Panc1 (cell line): ENCODE data around the gene CCDC191. TPM values are rescaled to one million over a fixed set of nuclear protein-coding genes. Genes with fewer than 3 reads are reported as not detected.

ENCODE experiments used
- ATAC-seq: fragments of 200-7000 bp; cut with Tn5 transposase; 2 replicates; pipeline ENCODE4 v1.9.1; 2020; ENCODE audit warnings: mild to moderate bottlenecking, moderate library complexity
- BruUV-seq: library from RNA; stranded (reverse); fragments of 400-500 nt; replicated peaks from 2 replicates; lab custom pipeline; 2021; lab: Mats Ljungman, UMichigan
- CTCF ChIA-PET: fragments of 300-600 bp; sonication (Branson Sonifier 250); formaldehyde crosslinking; loops from one replicate; lab custom pipeline; 2022; ENCODE audit warnings: antibody characterized with exemption; lab: Charles Lee
- POLR2A ChIA-PET: fragments of 300-600 bp; sonication (Branson Sonifier 250); formaldehyde crosslinking; loops from one replicate; lab custom pipeline; 2022; ENCODE audit warnings: antibody characterized with exemption; lab: Charles Lee
- DNase-seq: peaks from one replicate; pipeline ENCODE4 v3.0.0-alpha.2; 2010; ENCODE audit warnings: low read depth, low spot score
- H3K27ac ChIP-seq: 2 replicates; pipeline ENCODE4 v1.5.1; 2011; ENCODE audit warnings: mild to moderate bottlenecking, low read length, inconsistent platforms
- H3K27me3 ChIP-seq: fragments of 200-500 bp; sonication (Bioruptor generic); 2 replicates; pipeline ENCODE4 v1.6.0; 2014; ENCODE audit warnings: low read length, inconsistent platforms; ENCODE audit not compliant: control insufficient read depth, insufficient read depth
- H3K36me3 ChIP-seq: fragments of 200-500 bp; sonication (Bioruptor generic); 2 replicates; pipeline ENCODE4 v1.5.1; 2014; ENCODE audit warnings: inconsistent platforms, mild to moderate bottlenecking, low read length, moderate library complexity; ENCODE audit not compliant: control insufficient read depth, insufficient read depth
- H3K4me1 ChIP-seq: 2 replicates; pipeline ENCODE4 v1.5.1; 2011; ENCODE audit warnings: inconsistent platforms, mild to moderate bottlenecking, low read length, moderate library complexity; ENCODE audit not compliant: control insufficient read depth, insufficient read depth
- H3K4me3 ChIP-seq, 2 experiments: 2 replicates each; pipeline ENCODE4 v1.5.1; 2011 to 2012; ENCODE audit warnings: low read depth in 2 of 2, low read length in 2 of 2, mild to moderate bottlenecking in 2 of 2, inconsistent platforms in 1 of 2, moderate library complexity in 1 of 2
- H3K9me3 ChIP-seq: fragments of 200-500 bp; sonication (Bioruptor generic); 2 replicates; pipeline ENCODE4 v1.5.1; 2014; ENCODE audit warnings: low read depth, mild to moderate bottlenecking, inconsistent platforms, low read length, moderate library complexity; ENCODE audit not compliant: control insufficient read depth, insufficient read depth
- CTCF ChIP-seq: fragments of 450-650 bp; IDR thresholded peaks from 2 replicates; pipeline ENCODE4 v1.5.1; 2017; ENCODE audit warnings: mild to moderate bottlenecking
- POLR2AphosphoS5 ChIP-seq: IDR thresholded peaks from 2 replicates; pipeline ENCODE4 v1.6.1; 2012; ENCODE audit warnings: mild to moderate bottlenecking, low read depth, low read length, moderate library complexity
- REST ChIP-seq, 2 experiments: IDR thresholded peaks; 2 replicates each; pipeline ENCODE4 v1.6.1; 2011 to 2012; ENCODE audit warnings: low read depth in 2 of 2, control low read depth in 1 of 2, low read length in 1 of 2, mild to moderate bottlenecking in 1 of 2, moderate library complexity in 1 of 2; ENCODE audit not compliant: insufficient read depth in 1 of 2
- SIN3A ChIP-seq: IDR thresholded peaks from 2 replicates; pipeline ENCODE4 v1.6.1; 2012; ENCODE audit warnings: low read depth, mild to moderate bottlenecking, low read length, moderate library complexity, borderline replicate concordance; ENCODE audit not compliant: insufficient read depth
- TCF7L2 ChIP-seq: IDR thresholded peaks from 2 replicates; pipeline ENCODE4 v1.6.1; 2011; ENCODE audit warnings: mild to moderate bottlenecking, low read depth, low read length, inconsistent platforms
- in situ Hi-C: cut with HindIII; loops from 2 replicates; pipeline ENCODE4 v1.10.0; 2016; ENCODE audit warnings: low sequenced_read_pairs, low pct_unique_long_range_greater_than_20kb
- intact Hi-C: fragments of 100-400 bp; cut with micrococcal nuclease; formaldehyde crosslinking; loops from one replicate; pipeline ENCODE4 v1.10.0; 2022; ENCODE audit not compliant: unreplicated experiment
- total RNA-seq: library from RNA; stranded (reverse); gene quantifications from one replicate; pipeline ENCODE4 v1.2.1, GENCODE V29; 2021; ENCODE audit not compliant: unreplicated experiment

Gene CCDC191
- total RNA-seq, 1 experiment from 2014 or later = 5.6 TPM

GRCh38 chr3:114026331-114026730 is 30.0 kb downstream of the CCDC191 start:
- intact Hi-C loops = no loop called here
- H3K36me3 ChIP-seq = no peaks in the 10 kb centered on the region
- POLR2A ChIA-PET = no interaction called here
- H3K4me1 ChIP-seq = no peaks in the 10 kb centered on the region
- TF ChIP-seq POLR2AphosphoS5 (no peak), CTCF (no peak), SIN3A (no peak), TCF7L2 (no peak), REST (IDR thresholded peaks at IDR 0.05; ENCODE audit: insufficient read depth in 1 of 2, low read depth in 2 of 2, low read length in 1 of 2) (no peak)
- ATAC-seq (no peak), DNase-seq (no peak)
- H3K27me3 ChIP-seq = no peaks in the 10 kb centered on the region
- in situ Hi-C loops = no loop called here
- H3K27ac ChIP-seq = no peak overlapping the region
- no peak overlapping the region for H3K4me3 ChIP-seq
- no TSS peak for BruUV-seq
- CTCF ChIA-PET = no interaction called here
- no peaks in the 10 kb centered on the region for H3K9me3 ChIP-seq

- ATAC-seq (no peak), DNase-seq (no peak)
- H3K27ac ChIP-seq = no peak overlapping the region
- in situ Hi-C loops (no loop called here), intact Hi-C loops (no loop called here)
- H3K4me1 ChIP-seq = no peaks in the 10 kb centered on the region
- no peaks in the 10 kb centered on the region for H3K27me3 ChIP-seq
- no peaks in the 10 kb centered on the region for H3K9me3 ChIP-seq
- CTCF ChIA-PET = no interaction called here
- TF ChIP-seq TCF7L2 = no peak
- no TSS peak for BruUV-seq
- no peaks in the 10 kb centered on the region for H3K36me3 ChIP-seq
- no peak overlapping the region for H3K4me3 ChIP-seq
- POLR2A ChIA-PET = no interaction called here
Observed at GRCh38 chr3:114025451-114025850, 30.9 kb downstream of the CCDC191 start.

- no peaks in the 10 kb centered on the region for H3K4me1 ChIP-seq
- no peaks in the 10 kb centered on the region for H3K27me3 ChIP-seq
- TF ChIP-seq CTCF = no peak
- no peak for TF ChIP-seq REST (IDR thresholded peaks at IDR 0.05; ENCODE audit: insufficient read depth in 1 of 2, low read depth in 2 of 2, low read length in 1 of 2)
- no peak for TF ChIP-seq TCF7L2
- no peak for TF ChIP-seq SIN3A
- TF ChIP-seq POLR2AphosphoS5 = no peak
- intact Hi-C loops = no loop called here
- BruUV-seq = no TSS peak
- in situ Hi-C loops = no loop called here
- H3K4me3 ChIP-seq = no peak overlapping the region
- CTCF ChIA-PET = interaction anchor here (0.6 kb wide), 1 partner anchor 107 kb away, joined by 3 read pairs; no protein-coding TSS in a partner anchor
- H3K9me3 ChIP-seq = no peaks in the 10 kb centered on the region
- H3K27ac ChIP-seq = no peak overlapping the region
- DNase-seq (no peak), ATAC-seq (no peak)
- POLR2A ChIA-PET = no interaction called here
- H3K36me3 ChIP-seq = no peaks in the 10 kb centered on the region
Observed at GRCh38 chr3:114022145-114022802, 34.1 kb downstream of the CCDC191 start.
